Breast epithelium (tissue), 3 donors: Measurements from ENCODE around the gene MFSD6L.

Experiments
- POLR2A ChIP-seq: fragments of 450-650 bp; IDR thresholded peaks from one replicate; pipeline ENCODE4 v1.6.1; 2016; ENCODE audit warnings: antibody characterized with exemption, mild to moderate bottlenecking, moderate library complexity
- POLR2AphosphoS5 ChIP-seq, 3 donors: sonication (generic); formaldehyde crosslinking; IDR thresholded peaks; one replicate each; pipeline ENCODE4 v1.6.1; 2017; ENCODE audit warnings: antibody characterized with exemption in 3 of 3
- TF ChIP-seq, protein P1 (sequence below), 3 donors: fragments of 450-650 bp; IDR thresholded peaks; one replicate each; pipeline ENCODE4 v1.5.1; 2016 to 2017; ENCODE audit warnings: antibody characterized with exemption in 3 of 3, mild to moderate bottlenecking in 3 of 3, moderate library complexity in 3 of 3

DNA sequence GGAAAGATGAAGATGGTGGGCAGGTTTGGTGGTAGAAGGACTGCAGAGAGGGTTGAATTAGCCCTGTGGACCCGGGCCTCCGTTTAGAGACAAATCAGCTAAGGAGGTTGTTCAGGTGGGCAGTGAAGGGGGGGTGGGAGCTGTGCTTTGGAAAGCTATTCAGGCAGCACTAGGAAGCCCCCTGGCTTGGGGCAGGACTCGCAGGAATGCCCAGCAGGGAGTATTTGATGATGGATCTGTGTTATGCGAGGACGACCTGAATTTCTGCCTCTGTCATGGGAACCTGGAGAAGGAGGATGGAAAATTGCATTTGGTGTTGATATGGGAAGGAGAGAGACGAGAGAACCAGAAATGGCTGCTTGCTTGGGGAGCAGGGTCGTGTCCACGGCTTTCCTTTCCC is 44.3 kb downstream of the MFSD6L start:
- TF ChIP-seq, protein P1, sequence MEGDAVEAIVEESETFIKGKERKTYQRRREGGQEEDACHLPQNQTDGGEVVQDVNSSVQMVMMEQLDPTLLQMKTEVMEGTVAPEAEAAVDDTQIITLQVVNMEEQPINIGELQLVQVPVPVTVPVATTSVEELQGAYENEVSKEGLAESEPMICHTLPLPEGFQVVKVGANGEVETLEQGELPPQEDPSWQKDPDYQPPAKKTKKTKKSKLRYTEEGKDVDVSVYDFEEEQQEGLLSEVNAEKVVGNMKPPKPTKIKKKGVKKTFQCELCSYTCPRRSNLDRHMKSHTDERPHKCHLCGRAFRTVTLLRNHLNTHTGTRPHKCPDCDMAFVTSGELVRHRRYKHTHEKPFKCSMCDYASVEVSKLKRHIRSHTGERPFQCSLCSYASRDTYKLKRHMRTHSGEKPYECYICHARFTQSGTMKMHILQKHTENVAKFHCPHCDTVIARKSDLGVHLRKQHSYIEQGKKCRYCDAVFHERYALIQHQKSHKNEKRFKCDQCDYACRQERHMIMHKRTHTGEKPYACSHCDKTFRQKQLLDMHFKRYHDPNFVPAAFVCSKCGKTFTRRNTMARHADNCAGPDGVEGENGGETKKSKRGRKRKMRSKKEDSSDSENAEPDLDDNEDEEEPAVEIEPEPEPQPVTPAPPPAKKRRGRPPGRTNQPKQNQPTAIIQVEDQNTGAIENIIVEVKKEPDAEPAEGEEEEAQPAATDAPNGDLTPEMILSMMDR (IDR thresholded peaks at IDR 0.05) = no peak
- TF ChIP-seq POLR2AphosphoS5 (IDR thresholded peaks at IDR 0.05) = no peak
- no peak for TF ChIP-seq POLR2A
